PC-3 (cell line): Measurements from ENCODE around the gene DCHS1. TPM values are rescaled to one million over a fixed set of nuclear protein-coding genes. Genes with fewer than 3 reads are reported as not detected.

Experiments used
- ATAC-seq: fragments of 200-7000 bp; cut with Tn5 transposase; 2 replicates; pipeline ENCODE4 v1.9.1; 2020; ENCODE audit warnings: mild to moderate bottlenecking, moderate library complexity
- BruUV-seq: library from RNA; stranded (reverse); fragments of 400-500 nt; replicated peaks from 2 replicates; lab custom pipeline; 2021; lab: Mats Ljungman, UMichigan
- CTCF ChIA-PET: fragments of 300-600 bp; sonication (Branson Sonifier 250); formaldehyde crosslinking; loops from one replicate; lab custom pipeline; 2022; ENCODE audit warnings: antibody characterized with exemption; lab: Charles Lee
- POLR2A ChIA-PET: fragments of 300-600 bp; sonication (Branson Sonifier 250); formaldehyde crosslinking; loops from one replicate; lab custom pipeline; 2022; ENCODE audit warnings: antibody characterized with exemption; ENCODE audit not compliant: unreplicated experiment; lab: Charles Lee
- DNase-seq: peaks from one replicate; pipeline ENCODE4 v3.0.0-alpha.2; 2015
- H2AFZ ChIP-seq: fragments of 300-600 bp; sonication (generic); 2 replicates; pipeline ENCODE4 v1.6.0; 2016; ENCODE audit warnings: antibody characterized with exemption, low read length
- H3F3A ChIP-seq: fragments of 300-600 bp; sonication (generic); one replicate; pipeline ENCODE4 v1.6.0; 2017; ENCODE audit warnings: antibody characterized with exemption, low read length, control low read depth, mild to moderate bottlenecking; ENCODE audit not compliant: unreplicated experiment
- H3K27ac ChIP-seq: fragments of 300-600 bp; sonication (generic); 2 replicates; pipeline ENCODE4 v1.5.1; 2016; ENCODE audit warnings: mild to moderate bottlenecking, low read length
- H3K27me3 ChIP-seq: fragments of 300-600 bp; sonication (generic); 2 replicates; pipeline ENCODE4 v1.6.1; 2016; ENCODE audit warnings: low read length, mixed read lengths
- H3K36me3 ChIP-seq: fragments of 300-600 bp; sonication (generic); 2 replicates; pipeline ENCODE4 v1.6.1; 2016; ENCODE audit warnings: low read depth, mixed run types, low read length, mixed read lengths
- H3K4me1 ChIP-seq: fragments of 300-600 bp; sonication (generic); 2 replicates; pipeline ENCODE4 v1.5.1; 2016; ENCODE audit warnings: low read length; ENCODE audit not compliant: insufficient read depth
- H3K4me2 ChIP-seq: fragments of 300-600 bp; sonication (generic); 2 replicates; pipeline ENCODE4 v1.6.0; 2016; ENCODE audit warnings: low read length
- H3K4me3 ChIP-seq: fragments of 300-600 bp; sonication (generic); 2 replicates; pipeline ENCODE4 v1.5.1; 2016; ENCODE audit warnings: mild to moderate bottlenecking, low read length, mixed read lengths
- H3K79me2 ChIP-seq: fragments of 300-600 bp; sonication (generic); 2 replicates; pipeline ENCODE4 v1.6.1; 2017; ENCODE audit warnings: low read length, mixed read lengths
- H3K9ac ChIP-seq: fragments of 300-600 bp; sonication (generic); 2 replicates; pipeline ENCODE4 v1.6.0; 2016; ENCODE audit warnings: mild to moderate bottlenecking, low read length
- H3K9me2 ChIP-seq: fragments of 300-600 bp; sonication (generic); replicated peaks from 2 replicates; pipeline ENCODE4 v1.6.1; 2016; ENCODE audit warnings: mixed run types, low read length, mixed read lengths
- H3K9me3 ChIP-seq: fragments of 300-600 bp; sonication (generic); 2 replicates; pipeline ENCODE4 v1.6.1; 2016; ENCODE audit warnings: low read length, mixed read lengths
- H4K20me1 ChIP-seq: fragments of 300-600 bp; sonication (generic); 2 replicates; pipeline ENCODE4 v1.6.1; 2016; ENCODE audit warnings: low read length, mixed read lengths
- CTCF ChIP-seq: fragments of 300-600 bp; sonication (generic); conservative IDR thresholded peaks from 2 replicates; pipeline ENCODE4 v1.5.1; 2017; ENCODE audit warnings: antibody characterized with exemption, low read depth, mild to moderate bottlenecking, low read length
- EZH2 ChIP-seq: fragments of 300-600 bp; sonication (generic); IDR thresholded peaks from one replicate; pipeline ENCODE4 v1.6.1; 2017; ENCODE audit warnings: antibody characterized with exemption, mild to moderate bottlenecking, low read length; ENCODE audit not compliant: unreplicated experiment
- EZH2phosphoT487 ChIP-seq: fragments of 300-600 bp; sonication (generic); IDR thresholded peaks from 2 replicates; pipeline ENCODE4 v1.6.1; 2018; ENCODE audit warnings: mild to moderate bottlenecking, antibody characterized with exemption, low read length, borderline replicate concordance
- intact Hi-C: fragments of 100-400 bp; cut with micrococcal nuclease; formaldehyde crosslinking; loops from 2 replicates; pipeline ENCODE4 v1.9.0; 2023
- total RNA-seq: library from RNA; depleted of rRNA; stranded (reverse); fragments of >200 nt; gene quantifications from 2 replicates; pipeline ENCODE4 v1.2.3, GENCODE V29; 2014

DCHS1 gene
- total RNA-seq, 1 experiment from 2014 or later: under 0.01 TPM

- no peak for TF ChIP-seq EZH2phosphoT487
- no peak for TF ChIP-seq CTCF
- TF ChIP-seq EZH2: no peak
- Histone ChIP-seq H3K27me3 (peaks cover 14% of the 10 kb centered on the region; the same call in 1 of the 2 replicates), H3K4me3 (no peak overlapping the region), H4K20me1 (no peaks in the 10 kb centered on the region), H3K9me3 (no peaks in the 10 kb centered on the region), H3K9me2 (no peaks in the 10 kb centered on the region), H3K79me2 (no peaks in the 10 kb centered on the region), H3F3A (no peaks in the 10 kb centered on the region), H3K4me1 (no peaks in the 10 kb centered on the region), H3K36me3 (no peaks in the 10 kb centered on the region), H3K27ac (no peak overlapping the region), H3K9ac (no peak overlapping the region), H2AFZ (no peak overlapping the region), H3K4me2 (no peak overlapping the region)
- BruUV-seq: no TSS peak
- CTCF ChIA-PET: no interaction called here
- ATAC-seq (no peak), DNase-seq (no peak)
- POLR2A ChIA-PET: no interaction called here
- intact Hi-C loops: no loop called here
These were observed 15.3 kb downstream of the DCHS1 start for GRCh38 chr11:6640036-6640984.

GRCh38 chr11:6638429-6638828, 17.2 kb downstream of the DCHS1 start:
- intact Hi-C loops: no loop called here
- DNase-seq: no peak
- Histone ChIP-seq H4K20me1 (no peaks in the 10 kb centered on the region), H2AFZ (no peak overlapping the region), H3K9me3 (no peaks in the 10 kb centered on the region), H3K27me3 (0 out of 2 replicates have a peak, but pooled peaks cover 4% of the 10 kb centered on the region), H3K79me2 (no peaks in the 10 kb centered on the region), H3K36me3 (no peaks in the 10 kb centered on the region), H3K4me1 (no peaks in the 10 kb centered on the region), H3K4me3 (no peak overlapping the region), H3K9me2 (no peaks in the 10 kb centered on the region), H3K9ac (no peak overlapping the region), H3K4me2 (no peak overlapping the region), H3K27ac (no peak overlapping the region), H3F3A (no peaks in the 10 kb centered on the region)
- CTCF ChIA-PET: interaction anchor here (1.3 kb wide), 1 partner anchor 107 kb away, joined by 5 read pairs; no protein-coding TSS in a partner anchor
- POLR2A ChIA-PET: no interaction called here
- no TSS peak for BruUV-seq
- no peak for ATAC-seq
- no peak for TF ChIP-seq CTCF
- TF ChIP-seq EZH2: no peak
- TF ChIP-seq EZH2phosphoT487: no peak

GRCh38 chr11:6637871-6638270, 17.7 kb downstream of the DCHS1 start:
- Histone ChIP-seq H3F3A (no peaks in the 10 kb centered on the region), H3K9me3 (no peaks in the 10 kb centered on the region), H3K79me2 (no peaks in the 10 kb centered on the region), H3K4me3 (no peak overlapping the region), H3K27me3 (no peaks in the 10 kb centered on the region), H3K9ac (no peak overlapping the region), H2AFZ (no peak overlapping the region), H3K4me2 (no peak overlapping the region), H3K27ac (no peak overlapping the region), H3K36me3 (no peaks in the 10 kb centered on the region), H4K20me1 (no peaks in the 10 kb centered on the region), H3K4me1 (no peaks in the 10 kb centered on the region), H3K9me2 (no peaks in the 10 kb centered on the region)
- ATAC-seq (no peak), DNase-seq (no peak)
- ChIA-PET CTCF (interaction anchor here (1.3 kb wide), 1 partner anchor 107 kb away, joined by 5 read pairs; no protein-coding TSS in a partner anchor), POLR2A (no interaction called here)
- BruUV-seq: no TSS peak
- intact Hi-C loops: no loop called here
- TF ChIP-seq EZH2phosphoT487: no peak
- TF ChIP-seq CTCF: no peak
- no peak for TF ChIP-seq EZH2
